ENCODE data around the gene GPRC5D. TPM values are rescaled to one million over a fixed set of nuclear protein-coding genes. Genes with fewer than 3 reads are reported as not detected.

Gene GPRC5D
- polyA plus RNA-seq, 1 donor (not counting 4 experiments of a cell fraction or from before 2014, with no cell fraction given), result 0.08 TPM

- FAIRE-seq (no peak), DNase-seq (ENCODE audit: low read depth, low spot score) (no peak)
- no peaks in the 10 kb centered on the region for H3K79me2 ChIP-seq (ENCODE audit: control insufficient read depth, insufficient read depth, low read length)
- H3K9me3 ChIP-seq (ENCODE audit: control insufficient read depth, low read depth, low read length), result peaks cover 3% of the 10 kb centered on the region
- dilution Hi-C loops (cut with MboI; ENCODE audit: extremely low pct_ligation_motif_present, low sequenced_read_pairs), result no loop called here
- H3K9ac ChIP-seq (ENCODE audit: control insufficient read depth, extremely low read depth, insufficient read depth, low read length), result no peak overlapping the region
- H3K27ac ChIP-seq (ENCODE audit: control insufficient read depth, insufficient read depth, low read length), result no peak overlapping the region
- H3K4me1 ChIP-seq (ENCODE audit: control insufficient read depth, extremely low read depth, insufficient read depth, low read length), result peaks cover 13% of the 10 kb centered on the region
- H3K4me3 ChIP-seq (ENCODE audit: control insufficient read depth in 2 of 3, extremely low read depth in 1 of 3, insufficient read depth in 2 of 3, low read depth in 1 of 3, low read length in 3 of 3), result no peak overlapping the region
- H2AFZ ChIP-seq (ENCODE audit: control insufficient read depth, low read length), result no peak overlapping the region
- no peak for TF ChIP-seq EZH2 (IDR thresholded peaks at IDR 0.05; ENCODE audit: low read length)
- no peak for TF ChIP-seq CTCF (optimal IDR thresholded peaks at IDR 0.05 in 1 of 3, IDR thresholded peaks at IDR 0.05 in 1 of 3, conservative IDR thresholded peaks at IDR 0.05 in 1 of 3; ENCODE audit: extremely low read depth in 1 of 3, insufficient read depth in 2 of 3, low read length in 3 of 3)
- H3K4me2 ChIP-seq (ENCODE audit: control insufficient read depth, extremely low read depth, insufficient read depth, low read depth, low read length), result no peak overlapping the region
- peaks cover 12 to 20% of the 10 kb centered on the region in 2 experiments for H3K36me3 ChIP-seq (ENCODE audit: control insufficient read depth in 2 of 2, extremely low read depth in 1 of 2, insufficient read depth in 2 of 2, low read length in 2 of 2)
- no peaks in the 10 kb centered on the region for H4K20me1 ChIP-seq (ENCODE audit: control insufficient read depth, extremely low read depth, insufficient read depth, low read length)
- no peaks in the 10 kb centered on the region for H3K27me3 ChIP-seq (ENCODE audit: control insufficient read depth, extremely low read depth, insufficient read depth, low read length)
- H3K9me1 ChIP-seq (ENCODE audit: control insufficient read depth, extremely low read depth, insufficient read depth, low read length), result no peaks in the 10 kb centered on the region
These were observed 22.2 kb upstream of the GPRC5D start for GRCh38 chr12:12974211-12974610.

DNA sequence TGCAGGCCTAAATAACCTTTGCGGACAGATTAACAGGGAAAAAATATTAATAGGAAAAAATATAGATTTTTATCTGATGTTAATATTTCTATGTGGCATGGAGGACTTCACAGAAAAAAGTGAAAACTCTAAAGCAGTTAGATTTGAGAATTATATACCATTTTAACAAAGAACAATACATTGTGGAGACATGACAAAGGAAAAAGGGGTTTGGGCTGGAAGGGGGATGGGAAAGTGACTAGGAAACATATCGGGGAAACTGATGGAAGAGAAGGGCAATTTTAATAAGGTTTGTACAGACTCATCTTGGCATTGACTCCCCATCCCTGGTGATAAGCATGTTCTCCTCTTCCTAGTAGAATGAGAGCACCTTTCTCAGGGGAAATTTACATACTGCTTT, 21.0 kb upstream of the GPRC5D start:
- TF ChIP-seq CTCF (optimal IDR thresholded peaks at IDR 0.05 in 1 of 3, IDR thresholded peaks at IDR 0.05 in 1 of 3, conservative IDR thresholded peaks at IDR 0.05 in 1 of 3; ENCODE audit: extremely low read depth in 1 of 3, insufficient read depth in 2 of 3, low read length in 3 of 3) (no peak), EZH2 (IDR thresholded peaks at IDR 0.05; ENCODE audit: low read length) (no peak)
- H3K27ac ChIP-seq (ENCODE audit: control insufficient read depth, insufficient read depth, low read length), result no peak overlapping the region
- no peak overlapping the region for H2AFZ ChIP-seq (ENCODE audit: control insufficient read depth, low read length)
- no peaks in the 10 kb centered on the region for H3K27me3 ChIP-seq (ENCODE audit: control insufficient read depth, extremely low read depth, insufficient read depth, low read length)
- peaks cover 13% of the 10 kb centered on the region for H3K4me1 ChIP-seq (ENCODE audit: control insufficient read depth, extremely low read depth, insufficient read depth, low read length)
- H3K36me3 ChIP-seq (ENCODE audit: control insufficient read depth in 2 of 2, extremely low read depth in 1 of 2, insufficient read depth in 2 of 2, low read length in 2 of 2), result peaks cover 12 to 19% of the 10 kb centered on the region in 2 experiments
- no peak overlapping the region for H3K4me2 ChIP-seq (ENCODE audit: control insufficient read depth, extremely low read depth, insufficient read depth, low read depth, low read length)
- H3K9ac ChIP-seq (ENCODE audit: control insufficient read depth, extremely low read depth, insufficient read depth, low read length), result no peak overlapping the region
- dilution Hi-C loops (cut with MboI; ENCODE audit: extremely low pct_ligation_motif_present, low sequenced_read_pairs), result no loop called here
- no peaks in the 10 kb centered on the region for H3K9me1 ChIP-seq (ENCODE audit: control insufficient read depth, extremely low read depth, insufficient read depth, low read length)
- H3K4me3 ChIP-seq (ENCODE audit: control insufficient read depth in 2 of 3, extremely low read depth in 1 of 3, insufficient read depth in 2 of 3, low read depth in 1 of 3, low read length in 3 of 3), result no peak overlapping the region
- H4K20me1 ChIP-seq (ENCODE audit: control insufficient read depth, extremely low read depth, insufficient read depth, low read length), result no peaks in the 10 kb centered on the region
- no peak for FAIRE-seq
- peaks cover 3% of the 10 kb centered on the region for H3K9me3 ChIP-seq (ENCODE audit: control insufficient read depth, low read depth, low read length)
- DNase-seq (ENCODE audit: low read depth, low spot score), result no peak
- no peaks in the 10 kb centered on the region for H3K79me2 ChIP-seq (ENCODE audit: control insufficient read depth, insufficient read depth, low read length)
